Activated naive CD4-positive, alpha-beta T cell treated with anti-CD3 and anti-CD28 coated beads, Interleukin-2, amount 50 U/mL, for 24 hours (primary cell): ENCODE data around the gene AZIN2.
"Not testable (repeated sequence)": the region's sequence is repeated elsewhere in the genome, so short reads cannot be mapped to it uniquely, and the experiment has no call there.

ENCODE experiments used
- H3K27ac Mint-ChIP-seq: one replicate; pipeline ENCODE4 v1.8.0; 2021; ENCODE audit warnings: mild to moderate bottlenecking, mixed read lengths
- H3K27me3 Mint-ChIP-seq: one replicate; pipeline ENCODE4 v1.8.0; 2021; ENCODE audit warnings: mixed read lengths
- H3K36me3 Mint-ChIP-seq: one replicate; pipeline ENCODE4 v1.8.0; 2021; ENCODE audit warnings: mixed read lengths
- H3K4me1 Mint-ChIP-seq: one replicate; pipeline ENCODE4 v1.8.0; 2021; ENCODE audit warnings: mixed read lengths
- H3K4me3 Mint-ChIP-seq: one replicate; pipeline ENCODE4 v1.8.0; 2021; ENCODE audit warnings: mild to moderate bottlenecking, mixed read lengths
- H3K9me3 Mint-ChIP-seq: one replicate; pipeline ENCODE4 v1.8.0; 2021; ENCODE audit warnings: mixed read lengths

The AZIN2 gene

DNA sequence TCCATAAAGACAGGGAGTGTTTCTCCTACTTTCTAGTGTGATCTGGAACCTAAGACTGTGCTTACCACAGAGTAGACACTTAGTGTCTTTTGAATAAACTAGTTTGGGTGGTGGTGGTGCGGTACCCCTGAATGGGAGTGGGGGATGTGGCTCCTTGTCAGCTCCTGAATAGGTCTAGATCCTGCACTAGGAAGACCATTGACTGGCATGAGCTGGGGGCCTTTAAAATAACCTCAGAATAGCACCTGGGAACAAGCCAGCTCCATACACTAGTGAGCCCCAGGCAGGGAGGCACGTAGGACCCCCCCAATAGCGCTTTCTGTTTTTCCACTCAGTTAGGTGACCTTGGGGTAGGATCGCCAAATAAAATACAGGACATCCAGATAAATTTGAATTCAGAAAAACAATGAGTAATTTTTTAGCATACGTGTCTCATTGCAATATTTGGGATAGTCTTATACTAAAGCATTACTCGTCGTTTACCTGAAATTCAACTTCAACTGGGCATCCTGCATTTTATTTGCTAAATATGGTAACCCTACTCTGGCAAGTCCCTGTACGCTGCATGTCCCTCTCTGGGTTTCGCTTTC, 45.6 kb downstream of the AZIN2 start:
- no peaks in the 10 kb centered on the region for H3K27me3 Mint-ChIP-seq
- H3K9me3 Mint-ChIP-seq: no peaks in the 10 kb centered on the region
- peaks cover 39% of the 10 kb centered on the region for H3K4me1 Mint-ChIP-seq

DNA sequence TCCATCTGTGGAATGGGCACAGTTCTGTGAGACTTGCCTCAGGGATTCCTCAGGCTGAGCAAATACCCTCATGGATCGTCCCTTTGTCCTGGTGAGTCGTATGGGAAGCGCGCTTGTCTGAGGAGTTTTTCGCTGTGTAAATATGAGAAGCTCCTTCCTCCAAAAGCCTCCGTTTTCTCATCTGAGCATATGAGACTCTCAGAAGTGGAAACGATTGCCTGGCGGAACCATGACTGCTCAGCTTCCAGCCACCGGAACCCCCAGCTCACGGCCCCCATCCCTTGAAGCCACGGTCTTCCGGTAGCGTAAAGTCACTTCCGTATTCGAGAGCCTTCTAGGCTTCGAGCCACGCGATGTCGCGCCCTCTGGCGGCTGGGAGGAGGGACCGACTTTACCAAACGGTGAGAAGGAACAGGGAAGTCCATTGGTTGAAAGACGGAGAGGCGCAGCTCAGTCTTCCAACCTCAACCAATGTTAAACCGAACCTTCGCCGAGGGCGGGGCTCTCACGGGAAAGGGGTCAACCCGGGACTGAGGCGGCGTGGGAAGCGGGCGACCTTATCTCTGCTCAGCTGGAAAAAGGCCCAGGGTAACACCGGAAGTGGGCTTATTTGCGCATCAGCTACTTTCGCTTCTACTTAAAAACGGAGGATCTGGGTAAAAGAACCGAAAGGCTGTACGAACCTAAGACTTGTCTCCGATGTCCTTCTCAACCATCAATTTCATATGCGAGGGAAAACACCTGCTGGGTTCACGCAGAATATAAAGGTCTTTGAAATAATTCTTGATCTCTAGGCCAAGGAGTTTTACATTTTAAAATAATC, 46.3 kb downstream of the AZIN2 start:
- Mint-ChIP-seq H3K4me1 (peaks cover 39% of the 10 kb centered on the region), H3K4me3 (peak overlapping the region; percentile 96), H3K27me3 (no peaks in the 10 kb centered on the region), H3K36me3 (peaks cover 4% of the 10 kb centered on the region), H3K9me3 (no peaks in the 10 kb centered on the region), H3K27ac (peak overlapping the region; percentile 98)

More for the DNA sequence above, 45.6 kb downstream of the AZIN2 start:
- H3K4me3 Mint-ChIP-seq: peak overlapping the region; percentile 96
- H3K27ac Mint-ChIP-seq: peak overlapping the region; percentile 98
- peaks cover 4% of the 10 kb centered on the region for H3K36me3 Mint-ChIP-seq

DNA sequence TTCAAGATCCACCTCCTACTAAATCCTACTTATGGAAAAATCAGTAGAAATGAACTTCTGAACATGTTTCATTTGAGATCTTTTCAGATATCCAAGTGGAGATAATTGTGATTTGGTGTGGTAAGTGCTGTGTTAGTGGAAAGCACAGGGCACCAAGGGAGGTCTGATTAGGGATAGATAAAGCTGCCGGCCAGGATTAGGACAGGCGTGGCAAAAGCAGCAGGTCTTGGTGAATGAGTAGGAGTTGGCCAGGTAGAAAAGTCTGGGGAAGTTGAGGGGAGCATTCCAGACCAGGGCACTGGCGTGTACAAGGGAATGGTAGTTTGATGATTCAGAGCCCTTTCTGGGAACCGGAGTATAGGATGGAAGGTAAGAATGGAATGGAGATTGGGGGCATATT, 47.8 kb downstream of the AZIN2 start:
- Mint-ChIP-seq H3K36me3 (peaks cover 4% of the 10 kb centered on the region), H3K9me3 (no peaks in the 10 kb centered on the region), H3K27me3 (no peaks in the 10 kb centered on the region), H3K4me3 (peak overlapping the region; percentile 64), H3K4me1 (peaks cover 45% of the 10 kb centered on the region), H3K27ac (peak overlapping the region; percentile 88)

DNA sequence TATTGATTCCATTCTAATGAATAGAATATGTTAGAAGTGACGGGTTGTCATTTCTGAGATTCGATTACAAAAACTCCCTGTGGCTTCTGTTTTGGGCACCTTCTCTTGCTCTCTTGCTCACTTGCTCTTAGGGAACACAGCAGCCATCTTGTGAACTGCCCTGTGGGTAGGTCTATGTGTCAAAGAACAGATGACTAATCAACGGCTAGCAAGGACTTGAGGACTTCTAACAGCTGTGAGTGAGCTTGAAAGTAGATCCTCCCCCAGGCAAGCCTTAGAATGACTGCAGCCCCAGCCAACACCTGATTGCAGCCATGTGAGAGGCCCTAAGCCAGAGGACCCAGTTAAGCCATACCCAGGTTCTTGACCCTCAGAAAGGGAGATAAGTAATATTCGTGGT, 49.3 kb downstream of the AZIN2 start:
- Mint-ChIP-seq H3K36me3 (peaks cover 3% of the 10 kb centered on the region), H3K27ac (peak overlapping the region; percentile 20), H3K4me3 (no peak overlapping the region), H3K27me3 (no peaks in the 10 kb centered on the region), H3K4me1 (peaks cover 44% of the 10 kb centered on the region), H3K9me3 (no peaks in the 10 kb centered on the region)

GRCh38 chr1:33131191-33131590, 50.2 kb downstream of the AZIN2 start:
- Mint-ChIP-seq H3K4me3 (no peak overlapping the region), H3K4me1 (peaks cover 38% of the 10 kb centered on the region), H3K9me3 (no peaks in the 10 kb centered on the region), H3K27ac (no peak overlapping the region), H3K36me3 (peaks cover 1% of the 10 kb centered on the region), H3K27me3 (no peaks in the 10 kb centered on the region)

GRCh38 chr1:33132549-33132948, 51.6 kb downstream of the AZIN2 start:
- Mint-ChIP-seq H3K4me1 (peaks cover 39% of the 10 kb centered on the region), H3K9me3 (no peaks in the 10 kb centered on the region), H3K4me3 (no peak overlapping the region), H3K27ac (no peak overlapping the region), H3K27me3 (no peaks in the 10 kb centered on the region), H3K36me3 (peaks cover 1% of the 10 kb centered on the region)

DNA sequence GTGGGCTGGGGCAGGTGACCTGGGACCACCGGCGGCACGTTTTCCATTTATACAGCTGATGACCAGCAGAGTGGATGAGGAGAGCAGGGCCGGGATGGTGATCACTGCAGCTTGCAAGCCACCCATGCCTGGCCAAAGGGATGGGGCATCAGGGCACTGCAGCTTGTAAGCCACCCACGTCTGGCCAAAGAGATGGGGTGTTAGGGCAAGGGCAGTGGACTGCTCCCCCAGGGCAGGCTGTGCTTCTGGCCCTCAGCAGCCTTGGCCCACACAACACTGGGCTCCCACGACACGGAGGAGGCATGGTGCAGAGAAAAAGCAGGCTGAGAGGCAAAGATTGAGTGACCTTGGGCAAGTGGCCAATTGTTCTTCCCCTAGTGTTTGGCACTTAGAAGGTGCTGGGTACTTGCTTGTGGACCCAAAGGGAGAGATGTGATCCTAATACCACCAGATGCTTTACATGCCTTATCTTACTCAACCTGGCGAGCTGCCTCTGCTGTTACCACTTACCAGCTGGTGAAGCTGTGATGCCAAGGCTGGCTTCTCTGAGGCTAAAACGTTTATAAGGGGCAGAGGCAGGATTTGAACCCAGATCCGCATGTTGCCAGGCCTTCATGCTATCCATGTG, 52.6 kb downstream of the AZIN2 start:
- no peaks in the 10 kb centered on the region for H3K9me3 Mint-ChIP-seq
- no peak overlapping the region for H3K27ac Mint-ChIP-seq
- H3K4me1 Mint-ChIP-seq: peaks cover 34% of the 10 kb centered on the region
- H3K36me3 Mint-ChIP-seq: peaks cover 1% of the 10 kb centered on the region
- no peaks in the 10 kb centered on the region for H3K27me3 Mint-ChIP-seq
- no peak overlapping the region for H3K4me3 Mint-ChIP-seq

DNA sequence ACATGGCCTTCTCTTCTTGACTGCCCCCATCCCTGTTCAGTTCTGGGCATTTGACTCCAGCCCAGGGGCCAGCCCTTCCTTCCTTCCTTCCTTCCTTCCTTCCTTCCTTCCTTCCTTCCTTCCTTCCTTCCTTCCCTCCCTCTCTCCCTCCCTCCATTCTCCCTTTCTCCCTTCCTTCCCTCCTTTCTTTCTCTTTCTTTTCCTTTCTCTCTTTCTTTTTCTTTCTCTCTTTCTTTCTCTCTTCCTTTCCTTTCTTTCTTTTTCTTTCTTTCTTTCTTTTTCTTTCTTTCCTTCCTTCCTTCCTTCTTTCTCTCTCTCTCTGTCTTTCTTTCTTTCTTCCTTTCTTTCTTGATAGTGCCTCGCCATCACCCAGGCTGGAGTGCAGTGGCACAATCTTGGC, 55.1 kb downstream of the AZIN2 start:
- not testable (repeated sequence) for H3K4me3 Mint-ChIP-seq, H3K27me3 Mint-ChIP-seq, H3K9me3 Mint-ChIP-seq, H3K36me3 Mint-ChIP-seq
- Mint-ChIP-seq H3K27ac (peak overlapping the region; percentile 35), H3K4me1 (peaks cover 17% of the 10 kb centered on the region)

DNA sequence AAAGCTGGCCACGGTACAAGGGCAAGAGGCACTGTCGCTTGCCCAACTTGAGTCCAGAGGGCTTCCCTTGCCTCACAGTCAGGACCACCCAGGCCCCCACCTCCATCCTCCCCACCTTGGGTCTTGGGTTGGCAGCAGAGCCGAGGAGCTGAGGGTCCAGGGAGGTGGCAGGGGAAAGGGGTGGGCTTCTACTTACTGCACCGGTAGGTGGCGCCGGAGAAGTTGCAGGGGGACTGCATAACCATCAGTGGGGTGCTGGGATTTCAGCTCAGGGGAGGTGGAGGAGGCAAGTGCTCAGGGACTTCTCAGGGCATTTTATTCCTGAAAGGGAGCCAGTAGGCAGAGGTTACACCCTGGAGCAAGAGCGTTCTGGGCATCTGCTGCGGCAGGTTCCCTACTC, 56.8 kb downstream of the AZIN2 start:
- Mint-ChIP-seq H3K4me1 (peaks cover 14% of the 10 kb centered on the region), H3K4me3 (no peak overlapping the region), H3K27me3 (no peaks in the 10 kb centered on the region), H3K27ac (no peak overlapping the region), H3K9me3 (no peaks in the 10 kb centered on the region), H3K36me3 (peaks cover 1% of the 10 kb centered on the region)

DNA sequence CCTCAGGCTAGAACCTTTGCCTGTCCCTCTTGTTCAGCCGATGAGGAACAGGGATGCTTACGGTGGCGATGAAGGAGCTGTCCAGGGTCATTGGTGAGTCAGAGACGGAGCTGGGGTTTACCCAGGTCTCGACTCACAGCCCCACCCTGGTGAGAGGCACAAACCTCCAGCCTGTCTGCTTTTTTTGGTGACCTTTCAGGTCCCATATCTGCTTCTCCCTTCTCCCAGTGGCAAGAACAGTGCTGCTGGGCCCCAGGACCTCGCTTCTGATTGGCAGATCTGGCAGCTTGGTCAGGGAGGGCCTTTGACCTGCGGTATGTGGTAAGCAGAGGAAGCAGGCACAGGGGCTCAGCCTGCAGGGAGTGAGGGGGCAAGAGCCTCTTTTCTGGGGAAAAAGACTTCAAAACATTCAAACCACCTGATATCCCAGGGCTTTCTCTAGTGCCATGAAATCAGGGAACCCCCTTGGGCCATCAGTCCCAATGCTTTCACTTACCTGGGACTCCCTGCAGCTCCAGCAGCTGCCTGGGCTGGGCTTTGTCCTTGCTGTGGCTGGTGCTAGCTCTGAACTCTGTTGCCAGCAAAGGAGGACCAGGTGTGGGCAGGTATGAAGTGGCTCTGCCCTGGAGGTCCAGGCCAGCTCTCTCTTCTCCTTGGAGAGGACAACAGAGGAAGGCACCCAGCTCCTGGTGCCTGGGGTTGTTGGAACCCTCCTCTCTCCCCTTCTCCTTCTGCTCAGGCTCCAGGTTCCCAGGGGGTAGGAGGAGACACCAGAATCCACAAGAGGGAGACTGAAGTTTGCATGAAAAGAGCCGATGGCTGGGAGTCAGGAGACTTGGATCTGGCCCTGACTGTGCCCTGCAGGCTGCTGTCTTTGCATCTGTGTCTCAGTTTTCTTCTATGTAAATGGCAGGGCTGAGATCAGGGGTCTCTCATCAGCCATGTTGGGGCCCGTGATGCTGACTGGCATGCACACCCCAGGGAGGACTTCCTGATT, 59.5 kb downstream of the AZIN2 start:
- H3K9me3 Mint-ChIP-seq: no peaks in the 10 kb centered on the region

DNA sequence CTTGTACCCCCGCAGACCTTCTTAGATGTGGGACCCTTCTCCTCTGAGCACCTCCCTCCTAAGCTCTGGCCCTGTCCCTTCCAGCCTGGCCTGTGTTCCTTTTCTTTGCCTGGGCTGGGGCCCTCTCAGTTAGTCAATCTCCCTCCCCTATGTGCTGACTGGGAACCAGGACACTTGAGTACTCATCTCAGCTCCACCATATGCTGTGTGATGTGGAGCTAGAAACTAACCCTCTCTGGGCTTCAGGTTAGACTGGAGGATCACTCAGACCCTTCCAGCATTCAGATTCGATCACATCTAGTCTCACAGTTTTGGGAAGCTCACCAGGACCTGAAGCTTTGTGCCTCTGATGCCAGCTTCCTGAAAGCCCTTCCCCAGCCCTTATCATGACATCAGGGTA, 60.3 kb downstream of the AZIN2 start:
- Mint-ChIP-seq H3K4me1 (peaks cover 11% of the 10 kb centered on the region), H3K4me3 (no peak overlapping the region), H3K27ac (peak overlapping the region; percentile 47), H3K36me3 (peaks cover under 1% of the 10 kb centered on the region), H3K9me3 (no peaks in the 10 kb centered on the region), H3K27me3 (no peaks in the 10 kb centered on the region)

More for the DNA sequence above, 59.5 kb downstream of the AZIN2 start:
- H3K4me1 Mint-ChIP-seq: peaks cover 14% of the 10 kb centered on the region
- no peak overlapping the region for H3K4me3 Mint-ChIP-seq
- H3K27ac Mint-ChIP-seq: no peak overlapping the region
- H3K27me3 Mint-ChIP-seq: no peaks in the 10 kb centered on the region
- H3K36me3 Mint-ChIP-seq: peaks cover 1% of the 10 kb centered on the region

GRCh38 chr1:33141781-33142180, 60.8 kb downstream of the AZIN2 start:
- H3K27ac Mint-ChIP-seq: no peak overlapping the region
- no peaks in the 10 kb centered on the region for H3K27me3 Mint-ChIP-seq
- peaks cover 10% of the 10 kb centered on the region for H3K4me1 Mint-ChIP-seq
- peaks cover 2% of the 10 kb centered on the region for H3K36me3 Mint-ChIP-seq
- no peaks in the 10 kb centered on the region for H3K9me3 Mint-ChIP-seq
- H3K4me3 Mint-ChIP-seq: no peak overlapping the region

- Mint-ChIP-seq H3K4me3 (no peak overlapping the region), H3K36me3 (peaks cover 2% of the 10 kb centered on the region), H3K9me3 (no peaks in the 10 kb centered on the region), H3K27me3 (no peaks in the 10 kb centered on the region), H3K27ac (no peak overlapping the region), H3K4me1 (peaks cover 10% of the 10 kb centered on the region)
Observed at GRCh38 chr1:33142483-33143064, 61.6 kb downstream of the AZIN2 start.

DNA sequence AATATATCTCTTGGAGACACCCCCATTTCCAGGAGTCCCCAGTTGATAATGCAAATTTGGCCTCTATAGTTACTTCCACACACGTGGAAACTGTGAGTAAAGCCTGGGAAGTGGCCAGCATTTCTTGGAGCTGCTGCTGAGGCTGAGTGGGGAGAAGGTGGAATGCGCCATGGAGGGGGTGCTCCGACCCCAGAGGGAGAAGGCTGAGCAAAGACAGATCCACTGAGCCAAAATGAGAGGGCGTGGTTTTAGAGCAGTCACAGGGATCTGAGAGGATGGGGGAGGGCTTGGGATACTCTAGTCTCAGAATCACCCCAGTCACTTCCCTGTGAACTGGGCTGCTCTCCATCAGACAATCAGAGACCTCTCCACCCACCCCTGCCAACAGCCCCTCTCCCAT, 62.2 kb downstream of the AZIN2 start:
- no peak overlapping the region for H3K27ac Mint-ChIP-seq

DNA sequence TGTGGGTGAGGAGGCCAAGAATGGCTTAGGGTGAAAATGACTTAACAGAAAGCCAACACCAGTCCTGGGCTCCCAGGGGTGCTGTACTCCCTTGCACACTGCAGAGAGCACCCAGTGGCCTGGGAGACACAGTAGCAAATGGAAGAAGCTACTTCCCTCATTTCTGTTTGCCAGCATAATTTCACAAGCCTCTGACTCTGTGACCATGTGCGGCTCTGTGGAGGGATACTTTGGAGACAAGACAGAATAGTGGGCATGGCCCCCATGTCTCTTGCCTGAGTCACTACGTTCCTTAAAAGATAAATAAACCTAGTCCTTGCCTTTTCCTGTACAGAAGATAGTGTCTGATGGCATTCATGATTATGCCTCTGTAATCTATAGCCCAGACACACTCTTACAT, 62.7 kb downstream of the AZIN2 start:
- H3K27me3 Mint-ChIP-seq: no peaks in the 10 kb centered on the region
- H3K27ac Mint-ChIP-seq: no peak overlapping the region
- H3K9me3 Mint-ChIP-seq: no peaks in the 10 kb centered on the region
- H3K4me3 Mint-ChIP-seq: no peak overlapping the region
- H3K36me3 Mint-ChIP-seq: peaks cover 2% of the 10 kb centered on the region
- peaks cover 10% of the 10 kb centered on the region for H3K4me1 Mint-ChIP-seq

More for the DNA sequence above, 62.2 kb downstream of the AZIN2 start:
- Mint-ChIP-seq H3K4me3 (no peak overlapping the region), H3K36me3 (peaks cover 2% of the 10 kb centered on the region), H3K9me3 (no peaks in the 10 kb centered on the region), H3K27me3 (no peaks in the 10 kb centered on the region), H3K4me1 (peaks cover 10% of the 10 kb centered on the region)
